Gastrocnemius medialis (tissue), 4 donors: Measurements from ENCODE around the gene DNAJA3. TPM values are rescaled to one million over a fixed set of nuclear protein-coding genes. Genes with fewer than 3 reads are reported as not detected.

ENCODE experiments used
- ATAC-seq, 2 donors: fragments of 150-250 bp; one replicate each; pipeline ENCODE4 v1.9.1; 2016
- DNase-seq, 2 donors: peaks; one replicate each; pipeline ENCODE4 v3.0.0-alpha.2; 2019
- H3K27ac ChIP-seq, 4 donors: fragments of 200-600 bp; sonication (generic); 1 replicate in 1 of 4; 2 replicates in 3 of 4; pipeline ENCODE4 v1.5.1; 2016 to 2018; ENCODE audit warnings: mild to moderate bottlenecking in 2 of 4, moderate library complexity in 1 of 4
- H3K27me3 ChIP-seq, 3 donors: fragments of 200-600 bp; sonication (generic) in 2 of 3; 1 replicate in 1 of 3; 2 replicates in 2 of 3; pipeline versions ENCODE4 v1.5.1 to v1.6.0; 2016 to 2019; ENCODE audit warnings: mild to moderate bottlenecking in 1 of 3, moderate library complexity in 1 of 3
- H3K36me3 ChIP-seq, 2 donors: fragments of 200-600 bp; sonication (generic) in 1 of 2; one replicate each; pipeline ENCODE4 v1.5.1; 2017 to 2018
- H3K4me1 ChIP-seq, 2 donors: fragments of 200-600 bp; sonication (generic) in 1 of 2; one replicate each; pipeline ENCODE4 v1.5.1; 2016 to 2017; ENCODE audit warnings: mild to moderate bottlenecking in 2 of 2
- H3K4me3 ChIP-seq, 4 donors: fragments of 200-600 bp; sonication (generic) in 3 of 4; 1 replicate in 1 of 4; 2 replicates in 3 of 4; pipeline ENCODE4 v1.5.1; 2016 to 2019; ENCODE audit warnings: mild to moderate bottlenecking in 2 of 4
- H3K9me3 ChIP-seq, 3 donors: fragments of 200-600 bp; sonication (generic) in 2 of 3; 1 replicate in 1 of 3; 2 replicates in 2 of 3; pipeline ENCODE4 v1.5.1; 2016 to 2019
- CTCF ChIP-seq, 5 experiments: fragments of 450-650 bp in 3 of 5; fragments of 200-600 bp in 2 of 5; sonication (generic) in 2 of 5; IDR thresholded peaks in 4 of 5; conservative IDR thresholded peaks in 1 of 5; 1 replicate in 4 of 5; 2 replicates in 1 of 5; pipeline ENCODE4 v1.5.1; 2016 to 2019; ENCODE audit warnings: antibody characterized with exemption in 5 of 5, mild to moderate bottlenecking in 3 of 5, moderate library complexity in 3 of 5
- POLR2A ChIP-seq, 2 donors: fragments of 450-650 bp; IDR thresholded peaks; one replicate each; pipeline ENCODE4 v1.6.1; 2017; ENCODE audit warnings: antibody characterized with exemption in 2 of 2, mild to moderate bottlenecking in 2 of 2, moderate library complexity in 2 of 2
- in situ Hi-C, 4 donors: fragments of 200-750 bp; cut with MboI; loops; one replicate each; pipeline versions ENCODE4 v1.15.0 to v1.8.0; 2017; ENCODE audit warnings: low sequenced_read_pairs in 4 of 4
- intact Hi-C: fragments of 100-400 bp; cut with DNase I; formaldehyde crosslinking; loops from one replicate; pipeline ENCODE4 v1.15.1; 2023; ENCODE audit warnings: low total_unique reads
- total RNA-seq, 4 donors: library from RNA; depleted of rRNA; stranded (reverse); fragments of >200 nt; gene quantifications; one replicate each; pipeline versions ENCODE4 v1.1.0 to v1.2.3, GENCODE V29; 2016

The DNAJA3 gene
- total RNA-seq, 4 donors from 2014 or later, result 94.8 to 114 (median 103) TPM

- no peak for TF ChIP-seq POLR2A (IDR thresholded peaks at IDR 0.05)
- no peak for TF ChIP-seq CTCF (IDR thresholded peaks at IDR 0.05 in 4 of 5, conservative IDR thresholded peaks at IDR 0.05 in 1 of 5)
- in situ Hi-C loops (no loop called here), intact Hi-C loops (no loop called here)
- Histone ChIP-seq H3K9me3 (no peaks in the 10 kb centered on the region), H3K36me3 (peaks cover 0 to 57% of the 10 kb centered on the region in 2 donors), H3K4me3 (no peak overlapping the region), H3K27ac (no peak overlapping the region), H3K4me1 (no peaks in the 10 kb centered on the region), H3K27me3 (no peaks in the 10 kb centered on the region)
- ATAC-seq, result no peak
- no peak for DNase-seq
These were observed 8.5 kb downstream of the DNAJA3 start for GRCh38 chr16:4433914-4434787.

- H3K27ac ChIP-seq, result no peak overlapping the region
- intact Hi-C loops, result no loop called here
- TF ChIP-seq CTCF (IDR thresholded peaks at IDR 0.05 in 4 of 5, conservative IDR thresholded peaks at IDR 0.05 in 1 of 5), result no peak
- TF ChIP-seq POLR2A (IDR thresholded peaks at IDR 0.05), result no peak
- DNase-seq (no peak), ATAC-seq (no peak)
- H3K27me3 ChIP-seq, result no peaks in the 10 kb centered on the region
- no peaks in the 10 kb centered on the region for H3K4me1 ChIP-seq
- no peak overlapping the region for H3K4me3 ChIP-seq
- peaks cover 0 to 65% of the 10 kb centered on the region in 2 donors for H3K36me3 ChIP-seq
- H3K9me3 ChIP-seq, result no peaks in the 10 kb centered on the region
- in situ Hi-C loops, result no loop called here
These were observed 9.8 kb downstream of the DNAJA3 start for GRCh38 chr16:4435337-4436067.

GRCh38 chr16:4437366-4437765 is 11.7 kb downstream of the DNAJA3 start:
- no peaks in the 10 kb centered on the region for H3K27me3 ChIP-seq
- no peaks in the 10 kb centered on the region for H3K9me3 ChIP-seq
- DNase-seq (no peak), ATAC-seq (no peak)
- no peaks in the 10 kb centered on the region for H3K4me1 ChIP-seq
- in situ Hi-C loops, result no loop called here
- H3K36me3 ChIP-seq, result peaks cover 0 to 75% of the 10 kb centered on the region in 2 donors
- intact Hi-C loops, result no loop called here
- H3K27ac ChIP-seq, result no peak overlapping the region
- TF ChIP-seq POLR2A (IDR thresholded peaks at IDR 0.05) (no peak), CTCF (IDR thresholded peaks at IDR 0.05 in 4 of 5, conservative IDR thresholded peaks at IDR 0.05 in 1 of 5) (no peak)
- H3K4me3 ChIP-seq, result no peak overlapping the region

GRCh38 chr16:4442371-4442770 is 16.7 kb downstream of the DNAJA3 start:
- intact Hi-C loops (no loop called here), in situ Hi-C loops (no loop called here)
- DNase-seq (no peak), ATAC-seq (no peak)
- no peak overlapping the region for H3K27ac ChIP-seq
- TF ChIP-seq POLR2A (IDR thresholded peaks at IDR 0.05), result no peak
- TF ChIP-seq CTCF (IDR thresholded peaks at IDR 0.05 in 4 of 5, conservative IDR thresholded peaks at IDR 0.05 in 1 of 5), result no peak
- H3K4me3 ChIP-seq, result no peak overlapping the region
- peaks cover 0 to 99% of the 10 kb centered on the region in 2 donors for H3K36me3 ChIP-seq
- no peaks in the 10 kb centered on the region for H3K4me1 ChIP-seq
- no peaks in the 10 kb centered on the region for H3K27me3 ChIP-seq
- H3K9me3 ChIP-seq, result no peaks in the 10 kb centered on the region
